ENCODE results near the gene S100A9.
"Not testable (repeated sequence)": the region's sequence is repeated elsewhere in the genome, so short reads cannot be mapped to it uniquely, and the experiment has no call there.

The S100A9 gene

DNA sequence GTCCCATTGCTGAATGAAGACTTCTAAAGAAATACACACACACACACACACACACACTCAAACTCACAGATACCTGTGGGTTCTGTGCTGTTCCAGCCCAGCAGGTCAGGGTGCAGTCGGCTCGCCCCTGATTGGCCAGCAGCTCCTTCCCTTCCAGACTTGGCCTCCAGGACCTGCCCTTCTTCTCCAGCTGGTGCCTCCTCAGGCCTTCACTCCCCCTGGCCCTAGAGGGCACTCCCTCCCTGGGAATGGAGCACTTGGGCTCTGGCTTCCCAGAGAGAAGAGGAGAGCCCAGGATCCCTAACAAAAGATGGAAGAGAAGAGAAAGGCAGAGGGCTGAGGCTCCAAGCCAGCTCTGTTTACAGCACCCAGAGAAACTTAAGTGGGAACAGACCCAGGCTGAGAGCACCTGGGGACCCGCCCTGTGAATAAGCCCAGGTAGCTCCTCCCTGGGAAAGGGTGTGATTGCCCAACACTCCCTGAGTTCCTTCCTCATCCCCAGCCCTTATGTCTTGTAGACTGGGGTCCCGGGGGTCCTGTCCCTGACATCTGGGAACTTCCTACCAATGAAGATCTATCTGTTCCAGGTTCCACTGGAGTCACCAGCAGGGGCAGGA is 45.0 kb upstream of the S100A9 start, which contains the start of gene PGLYRP3:
Gene PGLYRP3, minus strand, starts transcription at position 383 of the 617 bp plus-strand sequence. CDS start 2,287 bp downstream, outside the sequence.
- H3K79me2 ChIP-seq (ENCODE audit: insufficient read depth, low read depth): no peaks in the 10 kb centered on the region
- H3K36me3 ChIP-seq (ENCODE audit: insufficient read depth): no peaks in the 10 kb centered on the region
- H3K4me3 ChIP-seq (IDR thresholded peaks at IDR 0.05; ENCODE audit: insufficient read depth, low read depth, low read length): no peak within 1 kb of the TSS
- no peaks in the 10 kb centered on the region for H4K20me1 ChIP-seq (ENCODE audit: insufficient read depth)
- H3K9ac ChIP-seq: no peak within 1 kb of the TSS
- H3K27ac ChIP-seq: no peak within 1 kb of the TSS
- no peaks in the 10 kb centered on the region for H3K27me3 ChIP-seq (ENCODE audit: insufficient read depth, low read depth)
- H3K4me2 ChIP-seq: no peak within 1 kb of the TSS
- TF ChIP-seq CTCF (conservative IDR thresholded peaks at IDR 0.05; ENCODE audit: low read depth, low read length): no peak
- no peak within 1 kb of the TSS for H2AFZ ChIP-seq (ENCODE audit: low read depth)
- no peaks in the 10 kb centered on the region for H3K4me1 ChIP-seq (ENCODE audit: low read depth, poor library complexity, severe bottlenecking)

- no peaks in the 10 kb centered on the region for H3K27me3 ChIP-seq (ENCODE audit: insufficient read depth, low read depth)
- no peaks in the 10 kb centered on the region for H3K4me1 ChIP-seq (ENCODE audit: low read depth, poor library complexity, severe bottlenecking)
- no peak overlapping the region for H3K4me2 ChIP-seq
- H4K20me1 ChIP-seq (ENCODE audit: insufficient read depth): no peaks in the 10 kb centered on the region
- no peak overlapping the region for H3K27ac ChIP-seq
- TF ChIP-seq CTCF (conservative IDR thresholded peaks at IDR 0.05; ENCODE audit: low read depth, low read length): no peak
- no peak overlapping the region for H3K9ac ChIP-seq
- no peaks in the 10 kb centered on the region for H3K36me3 ChIP-seq (ENCODE audit: insufficient read depth)
- H3K79me2 ChIP-seq (ENCODE audit: insufficient read depth, low read depth): no peaks in the 10 kb centered on the region
- H2AFZ ChIP-seq (ENCODE audit: low read depth): no peak overlapping the region
- no peak overlapping the region for H3K4me3 ChIP-seq (IDR thresholded peaks at IDR 0.05; ENCODE audit: insufficient read depth, low read depth, low read length)
These were observed 44.4 kb upstream of the S100A9 start for GRCh38 chr1:153313288-153313687.

- not testable (repeated sequence) for H3K9ac ChIP-seq; H3K27ac ChIP-seq; H4K20me1 ChIP-seq (ENCODE audit: insufficient read depth); H3K4me1 ChIP-seq (ENCODE audit: low read depth, poor library complexity, severe bottlenecking); H3K79me2 ChIP-seq (ENCODE audit: insufficient read depth, low read depth); H3K36me3 ChIP-seq (ENCODE audit: insufficient read depth); H2AFZ ChIP-seq (ENCODE audit: low read depth); H3K27me3 ChIP-seq (ENCODE audit: insufficient read depth, low read depth); H3K4me2 ChIP-seq; H3K4me3 ChIP-seq (IDR thresholded peaks at IDR 0.05; ENCODE audit: insufficient read depth, low read depth, low read length)
These were observed 43.3 kb upstream of the S100A9 start for GRCh38 chr1:153314388-153314787.

GRCh38 chr1:153316013-153316412 is 41.6 kb upstream of the S100A9 start:
- H3K4me3 ChIP-seq (IDR thresholded peaks at IDR 0.05; ENCODE audit: insufficient read depth, low read depth, low read length); H3K9ac ChIP-seq; H3K79me2 ChIP-seq (ENCODE audit: insufficient read depth, low read depth); H4K20me1 ChIP-seq (ENCODE audit: insufficient read depth); H3K27me3 ChIP-seq (ENCODE audit: insufficient read depth, low read depth); H3K4me2 ChIP-seq; H2AFZ ChIP-seq (ENCODE audit: low read depth); H3K27ac ChIP-seq; H3K36me3 ChIP-seq (ENCODE audit: insufficient read depth); H3K4me1 ChIP-seq (ENCODE audit: low read depth, poor library complexity, severe bottlenecking): not testable (repeated sequence)

DNA sequence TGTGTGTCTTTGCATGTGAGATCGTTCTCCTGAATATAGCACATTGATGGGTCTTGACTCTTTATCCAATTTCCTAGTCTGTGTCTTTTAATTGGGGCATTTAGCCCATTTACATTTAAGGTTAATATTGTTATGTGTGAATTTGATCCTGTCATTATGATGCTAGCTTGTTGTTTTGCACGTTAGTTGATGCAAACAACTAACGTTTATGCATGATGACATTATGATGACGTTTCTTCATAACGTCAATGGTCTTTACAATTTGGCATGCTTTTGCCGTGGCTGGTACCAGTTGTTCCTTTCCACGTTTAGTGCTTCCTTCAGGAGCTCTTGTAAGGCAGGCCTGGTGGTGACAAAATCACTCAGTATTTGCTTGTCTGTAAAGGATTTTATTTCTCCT is 39.5 kb upstream of the S100A9 start:
- H2AFZ ChIP-seq (ENCODE audit: low read depth); H3K9ac ChIP-seq; H3K4me2 ChIP-seq; H3K79me2 ChIP-seq (ENCODE audit: insufficient read depth, low read depth); H3K4me3 ChIP-seq (IDR thresholded peaks at IDR 0.05; ENCODE audit: insufficient read depth, low read depth, low read length); H3K27ac ChIP-seq; H3K4me1 ChIP-seq (ENCODE audit: low read depth, poor library complexity, severe bottlenecking); H3K36me3 ChIP-seq (ENCODE audit: insufficient read depth); H3K27me3 ChIP-seq (ENCODE audit: insufficient read depth, low read depth); H4K20me1 ChIP-seq (ENCODE audit: insufficient read depth): not testable (repeated sequence)

DNA sequence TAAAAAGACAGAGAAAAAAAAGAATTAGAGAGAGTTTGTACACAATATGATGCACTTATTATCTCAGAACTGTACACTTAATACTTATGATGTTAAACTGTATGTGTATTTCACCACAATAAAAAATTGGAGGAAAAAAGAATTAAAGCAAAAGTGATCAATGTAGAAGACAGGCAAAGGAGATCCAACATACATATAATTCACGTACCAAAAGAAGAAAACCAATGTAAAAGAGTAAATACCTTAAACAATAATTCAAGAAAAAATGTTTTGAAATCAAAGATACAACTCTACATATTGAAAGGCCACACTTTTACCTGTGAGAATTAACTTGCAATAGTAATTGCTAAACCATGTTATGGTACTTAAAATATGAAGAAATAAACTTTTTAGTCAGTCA is 35.1 kb upstream of the S100A9 start:
- no peak overlapping the region for H3K27ac ChIP-seq
- no peaks in the 10 kb centered on the region for H4K20me1 ChIP-seq (ENCODE audit: insufficient read depth)
- no peak overlapping the region for H3K4me3 ChIP-seq (IDR thresholded peaks at IDR 0.05; ENCODE audit: insufficient read depth, low read depth, low read length)
- H2AFZ ChIP-seq (ENCODE audit: low read depth): no peak overlapping the region
- no peak overlapping the region for H3K4me2 ChIP-seq
- TF ChIP-seq CTCF (conservative IDR thresholded peaks at IDR 0.05; ENCODE audit: low read depth, low read length): no peak
- H3K27me3 ChIP-seq (ENCODE audit: insufficient read depth, low read depth): no peaks in the 10 kb centered on the region
- no peaks in the 10 kb centered on the region for H3K79me2 ChIP-seq (ENCODE audit: insufficient read depth, low read depth)
- H3K4me1 ChIP-seq (ENCODE audit: low read depth, poor library complexity, severe bottlenecking): no peaks in the 10 kb centered on the region
- H3K9ac ChIP-seq: no peak overlapping the region
- no peaks in the 10 kb centered on the region for H3K36me3 ChIP-seq (ENCODE audit: insufficient read depth)

Measured in KMS-11 (cell line).